Heart right ventricle (tissue), 16 donors: ENCODE measurements around the gene BAHD1. TPM values are rescaled to one million over a fixed set of nuclear protein-coding genes. Genes with fewer than 3 reads are reported as not detected.

Experiments
- ATAC-seq, 8 donors: fragments of 200-7000 bp; cut with Tn5 transposase; one replicate each; pipeline ENCODE4 v1.9.1; 2020; ENCODE audit warnings: mild to moderate bottlenecking in 8 of 8, moderate library complexity in 8 of 8, moderate number of reproducible peaks in 1 of 8
- DNase-seq, 2 donors: peaks; one replicate each; pipeline ENCODE4 v3.0.0-alpha.2; 2020
- H3K27ac ChIP-seq, 10 donors: fragments of 200-600 bp; sonication (generic) in 2 of 10; one replicate each; pipeline versions ENCODE4 v1.5.0 to v1.8.0; 2020 to 2022; ENCODE audit warnings: mild to moderate bottlenecking in 3 of 10
- H3K27me3 ChIP-seq, 7 donors: fragments of 200-600 bp; one replicate each; pipeline ENCODE4 v1.8.0; 2021 to 2022; ENCODE audit warnings: mild to moderate bottlenecking in 2 of 7
- H3K36me3 ChIP-seq, 9 donors: fragments of 200-600 bp; sonication (generic) in 1 of 9; one replicate each; pipeline versions ENCODE4 v1.5.0 to v1.8.0; 2020 to 2022; ENCODE audit warnings: mild to moderate bottlenecking in 2 of 9
- H3K4me1 ChIP-seq, 9 donors: fragments of 200-600 bp; sonication (generic) in 1 of 9; one replicate each; pipeline versions ENCODE4 v1.5.0 to v1.8.0; 2020 to 2022; ENCODE audit warnings: mild to moderate bottlenecking in 4 of 9
- H3K4me3 ChIP-seq, 10 donors: fragments of 200-600 bp; sonication (generic) in 2 of 10; one replicate each; pipeline versions ENCODE4 v1.5.0 to v1.8.0; 2020 to 2022; ENCODE audit warnings: mild to moderate bottlenecking in 7 of 10, moderate library complexity in 2 of 10
- H3K9me3 ChIP-seq, 11 donors: fragments of 200-600 bp in 10 of 11; sonication (generic) in 2 of 11; one replicate each; pipeline versions ENCODE4 v1.5.0 to v1.8.0; 2013 to 2022; ENCODE audit warnings: mild to moderate bottlenecking in 2 of 11, control low read depth in 1 of 11, moderate library complexity in 1 of 11
- WGBS, 2 donors: extraction: QIAGEN DNeasy Blood & Tissue Kit; methylation state at CpG; one replicate each; pipeline ENCODE4 v1.1.7; 2013; ENCODE audit warnings: inconsistent platforms in 1 of 2; 5-methylcytosine and 5-hydroxymethylcytosine counted together
- intact Hi-C, 10 donors: fragments of 100-400 bp; cut with DNase I; formaldehyde crosslinking; loops; one replicate each; pipeline versions ENCODE4 v1.11.1 to v1.14.2; 2022
- polyA plus RNA-seq, 2 donors: library from polyadenylated mRNA; stranded (reverse); fragments of 200-250 nt; gene quantifications; one replicate each; pipeline ENCODE4 v1.2.3, GENCODE V29; 2013
- total RNA-seq, 10 donors: library from RNA; stranded (reverse); fragmentation: NEBNext Ultra II Directional in 3 of 10; extraction: Animal tissue kit (Norgen Biotek cat#: 25700) in 3 of 10; gene quantifications; one replicate each; pipeline versions ENCODE4 v1.2.1 to v1.2.4, GENCODE V29; 2021 to 2023
- TF ChIP-seq, protein P1 (sequence below), 9 donors: fragments of 200-600 bp; sonication (generic) in 2 of 9; IDR thresholded peaks; one replicate each; pipeline versions ENCODE4 v1.5.0 to v1.8.0; 2021 to 2022; ENCODE audit warnings: antibody characterized with exemption in 9 of 9, mild to moderate bottlenecking in 5 of 9, moderate library complexity in 1 of 9
- donor health status: Arrhythmogenic right ventricular cardiomyopathy.
- donor health status: ischemic (EF 13 %, LVEDD 7.1; RV severe dilation, severe dysfunction).
- donor health status: healthy with polysubstance abuse.
- donor health status: DM: no; HTN: yes; CAD: no.
- donor health status: DM: no; HTN: no; CAD: no.
- donor health status: ischemic (EF 25% LVEDD 6.9; RV normal size, moderate dysfunction).
- donor health status: ischemic (EF 25% LVEDD 5.7; RV mildly dilated, moderate dysfunction).
- donor health status: healthy.
- donor health status: DM: yes; HTN: yes; CAD: no.
- donor health status: Ischemic cardiomyopathy.
- donor health status: ischemic (EF 35%, LVEDD 5.7; RV mildly dilated, moderate dysfunction).
- donor health status: nonischemic (EF 11% LVEDD 7.7; RV severe dilation, severe dysfunction).
- donor health status: DM: yes; HTN: yes; CAD: no.
- donor health status: PGD.
- donor health status: ischemic (EF 29% LVEDD 5.4; RV normal size, mild dysfunction).
- donor health status: nonischemic (EF 23%, LVEDD 6.1; RV moderate dilation, normal function).

BAHD1 gene
- total and polyA plus RNA-seq, 12 donors = 8.9 to 17.8 (median 15.8) TPM

DNA sequence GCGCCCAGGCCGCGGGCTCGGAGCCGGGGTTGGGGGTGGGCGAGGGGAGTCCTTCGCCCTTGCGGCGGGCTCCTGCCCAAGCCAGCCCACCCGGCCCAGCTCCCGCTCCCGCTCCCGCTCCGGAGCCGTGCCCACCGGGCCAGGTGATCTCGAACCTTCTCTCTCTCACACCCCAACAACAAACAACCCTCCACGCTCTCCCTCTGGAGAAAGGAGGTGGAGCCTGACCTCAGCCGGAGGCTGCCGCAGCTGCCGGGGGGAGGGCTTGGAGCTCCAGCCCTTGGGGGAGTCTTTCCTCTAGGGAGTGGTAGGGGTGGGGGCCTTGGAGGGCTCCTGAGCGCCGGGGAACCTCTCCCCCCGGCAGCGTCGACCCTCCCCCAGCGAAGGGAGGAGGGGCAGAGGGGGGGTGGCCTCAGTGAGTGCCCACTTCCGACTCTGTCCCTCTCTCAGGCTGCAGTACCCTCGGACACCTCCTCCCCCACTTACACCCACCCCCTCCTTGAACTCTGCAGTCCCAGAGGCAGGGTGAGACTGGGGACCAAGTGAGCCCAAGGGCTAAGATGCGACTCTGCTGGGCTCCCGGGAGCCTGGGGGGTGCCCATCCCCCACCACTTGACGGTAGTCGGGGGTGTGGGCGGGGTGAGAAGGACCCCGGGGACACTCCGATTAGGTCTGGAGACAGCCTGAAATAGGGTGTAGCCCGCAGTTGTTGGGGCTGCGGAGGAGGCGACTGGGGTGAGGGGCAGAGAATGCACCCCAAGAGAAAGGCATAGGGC lies 4.4 kb upstream of the BAHD1 start:
- peaks cover 10 to 64% (median 23%) of the 10 kb centered on the region in 7 donors for H3K27me3 ChIP-seq
- peaks cover 16 to 48% (median 29%) of the 10 kb centered on the region in 9 donors for H3K4me1 ChIP-seq
- H3K27ac ChIP-seq = no peak overlapping the region
- ATAC-seq (no peak), DNase-seq (peak in 1 of 2 donors; percentile 27)
- TF ChIP-seq, protein P1, sequence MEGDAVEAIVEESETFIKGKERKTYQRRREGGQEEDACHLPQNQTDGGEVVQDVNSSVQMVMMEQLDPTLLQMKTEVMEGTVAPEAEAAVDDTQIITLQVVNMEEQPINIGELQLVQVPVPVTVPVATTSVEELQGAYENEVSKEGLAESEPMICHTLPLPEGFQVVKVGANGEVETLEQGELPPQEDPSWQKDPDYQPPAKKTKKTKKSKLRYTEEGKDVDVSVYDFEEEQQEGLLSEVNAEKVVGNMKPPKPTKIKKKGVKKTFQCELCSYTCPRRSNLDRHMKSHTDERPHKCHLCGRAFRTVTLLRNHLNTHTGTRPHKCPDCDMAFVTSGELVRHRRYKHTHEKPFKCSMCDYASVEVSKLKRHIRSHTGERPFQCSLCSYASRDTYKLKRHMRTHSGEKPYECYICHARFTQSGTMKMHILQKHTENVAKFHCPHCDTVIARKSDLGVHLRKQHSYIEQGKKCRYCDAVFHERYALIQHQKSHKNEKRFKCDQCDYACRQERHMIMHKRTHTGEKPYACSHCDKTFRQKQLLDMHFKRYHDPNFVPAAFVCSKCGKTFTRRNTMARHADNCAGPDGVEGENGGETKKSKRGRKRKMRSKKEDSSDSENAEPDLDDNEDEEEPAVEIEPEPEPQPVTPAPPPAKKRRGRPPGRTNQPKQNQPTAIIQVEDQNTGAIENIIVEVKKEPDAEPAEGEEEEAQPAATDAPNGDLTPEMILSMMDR (IDR thresholded peaks at IDR 0.05) = no peak
- no peaks in the 10 kb centered on the region for H3K36me3 ChIP-seq
- intact Hi-C loops = no loop called here
- no peaks in the 10 kb centered on the region for H3K9me3 ChIP-seq
- H3K4me3 ChIP-seq = peak overlapping the region; percentile 23 to 52 (median 48)
- WGBS, 2 donors = 1 to 2% methylated on average over 32 to 39 of the region's 39 CpGs

DNA sequence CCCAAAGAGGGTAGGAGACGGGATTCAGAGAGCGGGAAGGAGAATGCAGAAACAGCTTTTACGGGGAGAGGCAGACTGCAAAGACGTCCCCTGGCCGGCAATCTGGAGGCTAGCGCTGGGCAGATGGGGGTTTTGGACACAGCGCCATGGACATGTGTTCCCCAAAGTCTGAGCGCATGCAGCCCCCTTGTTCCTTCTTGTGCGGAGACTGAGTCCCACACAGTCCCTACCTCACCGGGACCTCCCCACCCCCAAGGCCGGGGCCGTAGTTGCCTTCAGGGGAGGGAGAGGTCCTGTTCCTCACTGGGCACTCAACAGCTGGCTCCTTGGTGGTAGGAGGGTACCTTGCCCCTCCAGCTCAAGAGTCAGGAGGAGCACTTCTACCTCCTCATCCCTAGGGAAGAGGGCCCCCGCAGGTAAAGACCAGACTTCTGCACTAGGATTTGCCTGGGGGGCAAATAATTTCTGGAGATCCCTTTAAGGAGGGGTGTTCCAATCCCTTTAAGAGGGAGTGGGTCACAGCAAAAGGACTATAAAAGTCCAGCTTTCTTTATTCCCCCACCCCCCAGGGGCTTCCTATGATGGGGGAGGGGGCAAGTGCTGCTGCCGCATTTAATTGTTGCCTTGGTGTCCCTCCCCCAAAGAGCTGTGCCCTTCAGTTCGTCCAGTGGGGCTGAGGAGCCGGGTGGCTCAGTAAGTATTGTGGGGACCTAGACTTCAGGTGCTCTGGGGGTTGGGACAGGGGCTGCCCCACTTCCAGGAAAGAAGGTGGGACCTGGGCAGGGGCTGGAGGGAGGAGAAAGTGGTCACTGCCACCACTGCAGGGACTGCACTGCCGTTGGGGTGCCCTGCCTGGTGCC lies 3.6 kb upstream of the BAHD1 start:
- Histone ChIP-seq H3K4me3 (peak overlapping the region; percentile 23 to 52 (median 48)), H3K27ac (no peak overlapping the region), H3K4me1 (peaks cover 16 to 50% (median 31%) of the 10 kb centered on the region in 9 donors), H3K27me3 (peaks cover 10 to 69% (median 23%) of the 10 kb centered on the region in 7 donors), H3K36me3 (no peaks in the 10 kb centered on the region), H3K9me3 (no peaks in the 10 kb centered on the region)
- 22 to 24% methylated on average over 17 of the region's 17 CpGs for WGBS, 2 donors
- TF ChIP-seq, protein P1 (IDR thresholded peaks at IDR 0.05) = no peak
- no peak for ATAC-seq
- DNase-seq = no peak
- intact Hi-C loops = no loop called here

DNA sequence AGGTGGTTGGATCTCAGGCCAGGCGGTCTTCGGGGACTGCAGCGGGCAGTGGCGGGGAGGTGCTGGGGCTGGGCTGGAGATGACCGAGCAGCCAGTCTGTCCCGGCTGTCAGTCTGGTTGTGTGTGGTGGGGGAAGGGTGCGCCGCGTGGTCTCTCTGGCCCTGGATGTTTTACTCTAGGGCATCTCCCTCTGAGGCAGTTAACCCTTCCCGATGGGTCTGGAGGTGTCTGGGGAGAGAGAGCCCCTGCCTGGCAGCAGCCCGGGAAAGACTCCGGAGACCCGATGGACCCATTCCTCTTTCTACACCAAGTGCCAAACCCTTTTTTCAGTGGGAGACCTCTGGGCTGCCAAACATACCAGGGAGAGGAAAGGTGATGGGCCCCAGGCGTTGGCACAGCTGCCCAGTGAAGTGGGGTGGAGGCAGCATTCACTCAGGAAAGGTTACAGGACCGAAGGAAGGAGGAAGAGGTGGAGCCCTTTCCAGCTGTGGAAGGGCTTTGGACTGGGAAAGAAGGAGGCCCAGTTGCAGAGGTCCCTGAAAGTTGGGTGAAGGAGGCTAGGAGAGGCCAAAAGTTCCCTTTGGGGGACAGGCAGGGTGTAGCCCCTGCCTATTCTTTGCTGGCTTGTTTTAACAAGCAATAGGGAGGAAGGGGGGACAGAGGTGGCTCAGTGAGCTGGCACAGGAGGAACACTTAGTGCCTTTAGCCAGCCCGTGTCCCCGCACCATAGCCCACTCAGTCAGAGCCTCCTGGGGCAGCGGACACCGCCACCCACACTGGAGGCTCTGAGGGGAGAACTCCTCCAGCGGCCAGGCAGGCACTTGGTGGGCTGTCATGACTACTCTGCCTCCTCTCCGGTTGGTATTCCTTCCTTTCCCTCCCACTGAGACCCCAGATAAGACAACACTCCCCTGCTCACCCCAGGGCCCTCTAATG lies 2.7 kb upstream of the BAHD1 start:
- intact Hi-C loops = no loop called here
- Histone ChIP-seq H3K27me3 (peaks cover 10 to 73% (median 23%) of the 10 kb centered on the region in 7 donors), H3K36me3 (no peaks in the 10 kb centered on the region), H3K4me1 (peaks cover 19 to 59% (median 40%) of the 10 kb centered on the region in 9 donors), H3K9me3 (no peaks in the 10 kb centered on the region), H3K27ac (no peak overlapping the region), H3K4me3 (no peak overlapping the region)
- no peak for DNase-seq
- TF ChIP-seq, protein P1 (IDR thresholded peaks at IDR 0.05) = no peak
- ATAC-seq = no peak
- WGBS, 2 donors = 58 to 62% methylated on average over 21 of the region's 21 CpGs
